DOHH2 (cell line): ENCODE measurements around the gene PTGIS.

Source experiments
- H3F3A ChIP-seq: fragments of 200-600 bp; sonication (generic), shearing (Covaris generic); 2 replicates; pipeline ENCODE4 v1.6.0; 2016; ENCODE audit warnings: antibody characterized with exemption, mild to moderate bottlenecking; ENCODE audit not compliant: control insufficient read depth, insufficient read depth
- H3K27ac ChIP-seq: fragments of 200-600 bp; sonication (generic); 2 replicates; pipeline ENCODE4 v1.5.1; 2014; ENCODE audit warnings: low read depth, mild to moderate bottlenecking, low read length, moderate library complexity
- H3K27me3 ChIP-seq: fragments of 200-600 bp; sonication (generic); 2 replicates; pipeline ENCODE4 v1.6.1; 2014; ENCODE audit warnings: mild to moderate bottlenecking, low read length, mixed read lengths; ENCODE audit not compliant: control insufficient read depth
- H3K36me3 ChIP-seq: fragments of 200-600 bp; sonication (generic); 2 replicates; pipeline ENCODE4 v1.6.1; 2014; ENCODE audit warnings: mild to moderate bottlenecking, low read length, moderate library complexity, mixed read lengths; ENCODE audit not compliant: control insufficient read depth
- H3K4me1 ChIP-seq: fragments of 200-600 bp; sonication (generic); 2 replicates; pipeline ENCODE4 v1.6.1; 2014; ENCODE audit warnings: mild to moderate bottlenecking, low read length, mixed read lengths; ENCODE audit not compliant: control insufficient read depth
- H3K4me2 ChIP-seq: fragments of 200-600 bp; sonication (generic); 2 replicates; pipeline ENCODE4 v1.6.0; 2014; ENCODE audit warnings: mild to moderate bottlenecking, low read length, moderate library complexity
- H3K4me3 ChIP-seq: fragments of 200-600 bp; sonication (generic); 2 replicates; pipeline ENCODE4 v1.5.1; 2014; ENCODE audit warnings: mild to moderate bottlenecking, low read length, mixed read lengths
- H3K79me2 ChIP-seq: fragments of 200-600 bp; sonication (generic); 2 replicates; pipeline ENCODE4 v1.6.1; 2014; ENCODE audit warnings: mild to moderate bottlenecking, low read length, mixed read lengths; ENCODE audit not compliant: control insufficient read depth
- H3K9me2 ChIP-seq: fragments of 200-600 bp; sonication (generic); replicated peaks from 2 replicates; pipeline ENCODE4 v1.6.1; 2014; ENCODE audit warnings: mild to moderate bottlenecking, low read length, mixed read lengths; ENCODE audit not compliant: control insufficient read depth
- H3K9me3 ChIP-seq: fragments of 200-600 bp; sonication (generic); 2 replicates; pipeline ENCODE4 v1.6.1; 2014; ENCODE audit warnings: antibody characterized with exemption, low read length, mixed read lengths; ENCODE audit not compliant: control insufficient read depth, insufficient read depth
- H4K20me1 ChIP-seq: fragments of 200-600 bp; sonication (generic); 2 replicates; pipeline ENCODE4 v1.6.0; 2014; ENCODE audit warnings: low read depth, mild to moderate bottlenecking, antibody characterized with exemption, low read length, moderate library complexity; ENCODE audit not compliant: control insufficient read depth, insufficient read depth
- CTCF ChIP-seq: fragments of 200-600 bp; sonication (generic); IDR thresholded peaks from one replicate; pipeline ENCODE4 v1.5.1; 2014; ENCODE audit warnings: antibody characterized with exemption, mild to moderate bottlenecking, low read depth, low read length; ENCODE audit not compliant: poor library complexity, severe bottlenecking
- EZH2phosphoT487 ChIP-seq: fragments of 200-600 bp; sonication (generic); IDR thresholded peaks from 2 replicates; pipeline ENCODE4 v1.6.1; 2017; ENCODE audit warnings: borderline replicate concordance, mild to moderate bottlenecking, antibody characterized with exemption, low read length, moderate library complexity, mixed read lengths

Gene PTGIS

DNA sequence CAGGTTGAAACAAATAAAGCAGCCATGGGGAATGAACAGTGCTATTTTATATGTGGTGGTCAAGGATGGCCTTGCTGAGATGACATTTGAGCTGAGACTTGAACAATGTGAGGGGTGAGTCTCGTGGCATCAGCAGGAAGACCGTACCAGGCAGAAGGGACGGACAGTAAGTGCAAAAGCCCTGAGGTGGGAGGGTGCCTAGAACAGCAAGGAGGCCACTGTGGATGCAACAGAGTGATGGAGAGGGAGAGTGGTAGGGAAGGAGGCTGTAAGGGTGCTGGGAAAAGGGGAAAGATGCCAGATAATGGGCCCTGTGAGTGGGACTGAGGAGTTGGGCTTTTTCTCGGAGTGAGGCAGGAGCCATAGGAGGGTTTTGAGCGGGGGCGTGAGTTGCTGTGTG lies 97.0 kb downstream of the PTGIS start:
- Histone ChIP-seq H3K4me1 (no peaks in the 10 kb centered on the region), H3K79me2 (no peaks in the 10 kb centered on the region), H3K27ac (no peak overlapping the region), H3K9me3 (no peaks in the 10 kb centered on the region), H3K27me3 (peaks cover 11% of the 10 kb centered on the region), H3K36me3 (no peaks in the 10 kb centered on the region), H4K20me1 (no peaks in the 10 kb centered on the region), H3K4me2 (no peak overlapping the region), H3F3A (no peaks in the 10 kb centered on the region), H3K9me2 (no peaks in the 10 kb centered on the region), H3K4me3 (no peak overlapping the region)
- TF ChIP-seq CTCF: no peak
- no peak for TF ChIP-seq EZH2phosphoT487

- no peak overlapping the region for H3K4me3 ChIP-seq
- no peak overlapping the region for H3K27ac ChIP-seq
- H3K36me3 ChIP-seq: no peaks in the 10 kb centered on the region
- no peaks in the 10 kb centered on the region for H4K20me1 ChIP-seq
- H3K9me3 ChIP-seq: no peaks in the 10 kb centered on the region
- peaks cover 11% of the 10 kb centered on the region for H3K27me3 ChIP-seq
- no peak for TF ChIP-seq EZH2phosphoT487
- TF ChIP-seq CTCF: no peak
- H3K79me2 ChIP-seq: no peaks in the 10 kb centered on the region
- H3K4me2 ChIP-seq: no peak overlapping the region
- no peaks in the 10 kb centered on the region for H3F3A ChIP-seq
- no peaks in the 10 kb centered on the region for H3K4me1 ChIP-seq
- no peaks in the 10 kb centered on the region for H3K9me2 ChIP-seq
Observed at GRCh38 chr20:49469060-49469459, 98.9 kb downstream of the PTGIS start.

- no peaks in the 10 kb centered on the region for H3F3A ChIP-seq
- TF ChIP-seq EZH2phosphoT487: no peak
- no peak for TF ChIP-seq CTCF
- H3K9me2 ChIP-seq: no peaks in the 10 kb centered on the region
- H3K9me3 ChIP-seq: no peaks in the 10 kb centered on the region
- no peak overlapping the region for H3K4me2 ChIP-seq
- no peaks in the 10 kb centered on the region for H3K36me3 ChIP-seq
- H3K27ac ChIP-seq: no peak overlapping the region
- H3K4me1 ChIP-seq: no peaks in the 10 kb centered on the region
- H3K79me2 ChIP-seq: no peaks in the 10 kb centered on the region
- H3K27me3 ChIP-seq: peaks cover 11% of the 10 kb centered on the region
- no peaks in the 10 kb centered on the region for H4K20me1 ChIP-seq
- H3K4me3 ChIP-seq: no peak overlapping the region
Observed at GRCh38 chr20:49468412-49468811, 99.5 kb downstream of the PTGIS start.
